Transverse colon (tissue), 4 donors: Measurements from ENCODE around the gene MT4. TPM values are rescaled to one million over a fixed set of nuclear protein-coding genes. Genes with fewer than 3 reads are reported as not detected.

Experiments used
- DNase-seq: peaks from one replicate; pipeline ENCODE4 v3.0.0-alpha.2; 2019
- H3K27ac ChIP-seq, 4 donors: fragments of 200-600 bp; sonication (generic); 2 replicates each; pipeline ENCODE4 v1.5.1; 2016 to 2018; ENCODE audit warnings: inconsistent platforms in 4 of 4
- H3K27me3 ChIP-seq: fragments of 200-600 bp; sonication (generic); 2 replicates; pipeline ENCODE4 v1.5.1; 2017; ENCODE audit warnings: inconsistent platforms
- H3K36me3 ChIP-seq, 4 donors: fragments of 200-600 bp; sonication (generic); 2 replicates each; pipeline ENCODE4 v1.5.1; 2017 to 2019; ENCODE audit warnings: inconsistent platforms in 4 of 4
- H3K4me1 ChIP-seq, 4 donors: fragments of 200-600 bp; sonication (generic); 2 replicates each; pipeline ENCODE4 v1.5.1; 2017 to 2020; ENCODE audit warnings: inconsistent platforms in 4 of 4
- H3K4me3 ChIP-seq, 4 donors: fragments of 200-600 bp; sonication (generic); 1 replicate in 1 of 4; 2 replicates in 3 of 4; pipeline versions ENCODE4 v1.5.1 to v1.6.1; 2017 to 2019; ENCODE audit warnings: inconsistent platforms in 4 of 4
- H3K9me3 ChIP-seq, 2 donors: fragments of 200-600 bp; sonication (generic); 2 replicates each; pipeline ENCODE4 v1.5.1; 2017 to 2019; ENCODE audit warnings: inconsistent platforms in 2 of 2
- EP300 ChIP-seq: sonication (generic); formaldehyde crosslinking; IDR thresholded peaks from one replicate; pipeline ENCODE4 v1.6.1; 2017; ENCODE audit warnings: antibody characterized with exemption, low read depth
- POLR2A ChIP-seq: fragments of 450-650 bp; IDR thresholded peaks from one replicate; pipeline ENCODE4 v1.6.1; 2016; ENCODE audit warnings: antibody characterized with exemption, mild to moderate bottlenecking, moderate library complexity
- POLR2AphosphoS5 ChIP-seq, 3 donors: sonication (generic); formaldehyde crosslinking; IDR thresholded peaks; one replicate each; pipeline ENCODE4 v1.6.1; 2016; ENCODE audit warnings: antibody characterized with exemption in 3 of 3
- WGBS, 2 donors: methylation state at CpG; one replicate each; pipeline ENCODE4 v1.1.5; 2018; ENCODE audit warnings: low coverage in 1 of 2; 5-methylcytosine and 5-hydroxymethylcytosine counted together
- in situ Hi-C, 4 donors: fragments of 200-750 bp; cut with MboI; loops; one replicate each; pipeline versions ENCODE4 v1.15.0 to v1.15.1; 2017; ENCODE audit warnings: low sequenced_read_pairs in 3 of 4, low pct_ligation_motif_present in 1 of 4, low pct_unique_long_range_greater_than_20kb in 1 of 4
- intact Hi-C: fragments of 100-400 bp; cut with DNase I; formaldehyde crosslinking; loops from one replicate; pipeline ENCODE4 v1.15.1; 2023; ENCODE audit warnings: low total_unique reads
- total RNA-seq, 4 donors: library from RNA; depleted of rRNA; stranded (reverse); fragments of >200 nt; gene quantifications; one replicate each; pipeline ENCODE4 v1.1.0, GENCODE V29; 2016
- TF ChIP-seq, protein P1 (sequence below), 5 experiments: fragments of 200-600 bp in 3 of 5; fragments of 450-650 bp in 2 of 5; sonication (generic) in 3 of 5; IDR thresholded peaks; 1 replicate in 2 of 5; 2 replicates in 3 of 5; pipeline ENCODE4 v1.5.1; 2016 to 2017; ENCODE audit warnings: antibody characterized with exemption in 5 of 5, inconsistent platforms in 3 of 5, mild to moderate bottlenecking in 2 of 5, moderate library complexity in 1 of 5

Gene MT4
- total RNA-seq, 4 donors from 2014 or later: 95.4 TPM; not detected in 3

DNA sequence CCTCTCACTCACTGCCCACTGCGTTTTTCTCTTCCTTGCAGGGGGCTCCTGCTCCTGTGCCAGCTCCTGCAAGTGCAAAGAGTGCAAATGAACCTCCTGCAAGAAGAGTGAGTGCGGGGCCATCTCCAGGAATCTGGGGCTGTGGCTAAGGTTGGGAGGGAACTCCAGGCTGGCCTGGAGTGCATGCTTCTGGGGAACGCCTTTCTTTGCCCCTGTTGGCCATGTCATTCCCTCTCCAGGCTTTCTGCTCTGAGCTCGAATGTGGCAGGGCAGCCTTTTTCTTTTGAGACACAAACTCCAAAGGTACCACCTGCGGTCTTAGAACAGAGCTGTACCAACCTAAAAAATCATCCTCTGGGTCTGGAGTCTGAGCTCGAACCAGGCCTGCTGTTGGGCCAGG is 53.3 kb downstream of the MT4 start:
- Histone ChIP-seq H3K27me3 (peaks cover 4% of the 10 kb centered on the region), H3K4me1 (peaks cover 5 to 16% (median 10%) of the 10 kb centered on the region in 4 donors), H3K4me3 (no peak overlapping the region), H3K36me3 (no peaks in the 10 kb centered on the region), H3K9me3 (no peaks in the 10 kb centered on the region), H3K27ac (no peak overlapping the region)
- intact Hi-C loops (no loop called here), in situ Hi-C loops (no loop called here)
- TF ChIP-seq POLR2A: no peak
- TF ChIP-seq EP300: no peak
- TF ChIP-seq, protein P1, sequence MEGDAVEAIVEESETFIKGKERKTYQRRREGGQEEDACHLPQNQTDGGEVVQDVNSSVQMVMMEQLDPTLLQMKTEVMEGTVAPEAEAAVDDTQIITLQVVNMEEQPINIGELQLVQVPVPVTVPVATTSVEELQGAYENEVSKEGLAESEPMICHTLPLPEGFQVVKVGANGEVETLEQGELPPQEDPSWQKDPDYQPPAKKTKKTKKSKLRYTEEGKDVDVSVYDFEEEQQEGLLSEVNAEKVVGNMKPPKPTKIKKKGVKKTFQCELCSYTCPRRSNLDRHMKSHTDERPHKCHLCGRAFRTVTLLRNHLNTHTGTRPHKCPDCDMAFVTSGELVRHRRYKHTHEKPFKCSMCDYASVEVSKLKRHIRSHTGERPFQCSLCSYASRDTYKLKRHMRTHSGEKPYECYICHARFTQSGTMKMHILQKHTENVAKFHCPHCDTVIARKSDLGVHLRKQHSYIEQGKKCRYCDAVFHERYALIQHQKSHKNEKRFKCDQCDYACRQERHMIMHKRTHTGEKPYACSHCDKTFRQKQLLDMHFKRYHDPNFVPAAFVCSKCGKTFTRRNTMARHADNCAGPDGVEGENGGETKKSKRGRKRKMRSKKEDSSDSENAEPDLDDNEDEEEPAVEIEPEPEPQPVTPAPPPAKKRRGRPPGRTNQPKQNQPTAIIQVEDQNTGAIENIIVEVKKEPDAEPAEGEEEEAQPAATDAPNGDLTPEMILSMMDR (IDR thresholded peaks at IDR 0.05): no peak
- no peak for TF ChIP-seq POLR2AphosphoS5 (IDR thresholded peaks at IDR 0.05)
- no peak for DNase-seq
- 83 to 100% methylated on average over 2 to 6 of the region's 6 CpGs for WGBS, 2 donors

Other genes with a start within 250 kb of the MT4 start
- 100 to 1,000 TPM in 2 of 4 donors, 10 to 100 TPM in 2; 60.7 to 156 (median 114) TPM for gene AMFR, start 139.5 kb upstream of the MT4 start, total RNA-seq
- gene NUDT21, start 113.7 kb upstream of the MT4 start, total RNA-seq: 10 to 100 TPM in 3 of 4 donors, 1 to 10 TPM in 1; 7.5 to 41.9 (median 23.0) TPM
- 10 to 100 TPM in 2 of 4 donors, 1 to 10 TPM in 2; 2.8 to 22.5 (median 9.5) TPM for gene OGFOD1, start 113.5 kb upstream of the MT4 start, total RNA-seq
- gene BBS2, start 45.0 kb upstream of the MT4 start, total RNA-seq: 100 to 1,000 TPM in 1 of 4 donors, 10 to 100 TPM in 3; 38.7 to 171 (median 41.2) TPM
- gene MT3, start 24.5 kb downstream of the MT4 start, total RNA-seq: 1 to 10 TPM in 1 of 4 donors, not detected in 3; 4.2 TPM
- gene MT2A, start 43.5 kb downstream of the MT4 start, total RNA-seq: 100 to 1,000 TPM in 2 of 4 donors, 10 to 100 TPM in 2; 68.8 to 459 (median 89.3) TPM
- gene MT1E, start 60.7 kb downstream of the MT4 start, total RNA-seq: 1,000 to 10,000 TPM in 1 of 4 donors, 100 to 1,000 TPM in 3; 109 to 1,058 (median 257) TPM
- 10 to 100 TPM in 1 of 4 donors, 1 to 10 TPM in 2, not detected in 1; 2.7 to 48.3 (median 5.2) TPM for gene MT1M, start 67.6 kb downstream of the MT4 start, total RNA-seq
- 10 to 100 TPM in 1 of 4 donors, 1 to 10 TPM in 2, not detected in 1; 4.4 to 35.2 (median 4.9) TPM for gene MT1A, start 73.6 kb downstream of the MT4 start, total RNA-seq
- not detected for gene MT1B, start 86.8 kb downstream of the MT4 start, total RNA-seq
- 10 to 100 TPM in 3 of 4 donors, 1 to 10 TPM in 1; 6.8 to 54.5 (median 18.9) TPM for gene MT1F, start 92.9 kb downstream of the MT4 start, total RNA-seq
- gene MT1G, start 103.0 kb downstream of the MT4 start, total RNA-seq: 1,000 to 10,000 TPM in 1 of 4 donors, 100 to 1,000 TPM in 1, 10 to 100 TPM in 2; 21.0 to 1,835 (median 81.0) TPM
- 100 to 1,000 TPM in 1 of 4 donors, 1 to 10 TPM in 2, not detected in 1; 3.0 to 526 (median 5.6) TPM for gene MT1H, start 104.7 kb downstream of the MT4 start, total RNA-seq
- gene MT1X, start 117.4 kb downstream of the MT4 start, total RNA-seq: 100 to 1,000 TPM in 3 of 4 donors, 10 to 100 TPM in 1; 40.4 to 784 (median 274) TPM
- gene NUP93, start 165.1 kb downstream of the MT4 start, total RNA-seq: 10 to 100 TPM in 3 of 4 donors, 1 to 10 TPM in 1; 8.6 to 42.4 (median 20.6) TPM